ENCODE results near the gene FXYD7. TPM values are rescaled to one million over a fixed set of nuclear protein-coding genes. Genes with fewer than 3 reads are reported as not detected.

Gene FXYD7
- polyA plus RNA-seq, 3 donors: 0.16 TPM; not detected in 2

DNA sequence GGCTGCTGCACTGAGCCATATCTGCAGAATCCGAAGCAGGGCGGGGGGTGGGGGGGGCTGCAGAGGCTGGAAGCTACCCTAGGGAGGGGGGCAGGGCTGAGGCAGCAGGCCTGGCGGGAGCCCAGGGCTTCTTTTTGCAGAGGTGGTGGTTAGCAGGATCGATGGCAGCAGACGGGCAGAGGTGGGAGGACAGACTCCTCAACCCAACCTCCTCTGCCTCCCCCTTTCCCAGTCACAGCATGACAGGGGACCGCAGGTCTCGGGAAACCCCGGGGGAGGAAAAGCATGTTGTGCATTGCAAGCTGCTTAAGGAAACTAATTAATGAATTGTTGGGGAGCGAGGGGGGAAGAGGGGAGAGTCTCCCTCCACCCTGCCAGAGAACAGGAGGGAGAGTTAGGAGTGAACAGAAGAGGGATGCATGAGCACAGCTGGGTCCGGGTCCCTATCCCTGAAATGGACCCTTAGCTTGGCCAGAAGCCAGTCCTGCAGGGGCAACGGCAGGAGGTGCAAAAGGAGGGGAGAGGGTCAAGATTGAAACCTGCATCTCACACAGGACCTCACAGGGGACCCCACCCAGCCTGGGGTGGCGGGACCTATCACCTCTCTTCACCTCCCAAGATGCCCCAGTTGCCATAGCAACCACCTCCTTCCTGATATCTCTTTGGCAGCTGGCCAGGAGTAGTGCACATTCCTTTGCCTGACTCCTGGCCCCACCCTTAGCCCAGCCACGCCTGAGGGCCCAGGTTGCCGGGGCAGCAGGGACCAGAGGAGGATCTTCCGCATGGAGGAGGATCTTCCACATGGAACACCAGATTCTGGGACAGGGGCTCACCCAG, 1.8 kb downstream of the FXYD7 start:
- H3K4me2 ChIP-seq (replicated peaks; ENCODE audit: extremely low read depth, low read length, poor library complexity, severe bottlenecking): no peak overlapping the region
- Mint-ChIP-seq H3K36me3 (peaks cover 0 to 9% of the 10 kb centered on the region in 2 donors), H3K4me3 (peak overlapping the region in 1 of 2 donors; percentile 31), H3K9me3 (peaks cover 0 to 13% (median 0%) of the 10 kb centered on the region in 7 donors), H3K27ac (no peak overlapping the region), H3K27me3 (ENCODE audit: low read depth in 3 of 3) (peaks cover 30 to 40% (median 31%) of the 10 kb centered on the region in 3 donors), H3K4me1 (peaks cover 47% of the 10 kb centered on the region)
- no peaks in the 10 kb centered on the region for H4K20me1 ChIP-seq (ENCODE audit: insufficient read depth, low read length)
- H3K27me3 ChIP-seq (ENCODE audit: control insufficient read depth in 2 of 2, insufficient read depth in 2 of 2, low read length in 2 of 2): peaks cover 23 to 37% of the 10 kb centered on the region in 2 donors
- TF ChIP-seq, protein P1, sequence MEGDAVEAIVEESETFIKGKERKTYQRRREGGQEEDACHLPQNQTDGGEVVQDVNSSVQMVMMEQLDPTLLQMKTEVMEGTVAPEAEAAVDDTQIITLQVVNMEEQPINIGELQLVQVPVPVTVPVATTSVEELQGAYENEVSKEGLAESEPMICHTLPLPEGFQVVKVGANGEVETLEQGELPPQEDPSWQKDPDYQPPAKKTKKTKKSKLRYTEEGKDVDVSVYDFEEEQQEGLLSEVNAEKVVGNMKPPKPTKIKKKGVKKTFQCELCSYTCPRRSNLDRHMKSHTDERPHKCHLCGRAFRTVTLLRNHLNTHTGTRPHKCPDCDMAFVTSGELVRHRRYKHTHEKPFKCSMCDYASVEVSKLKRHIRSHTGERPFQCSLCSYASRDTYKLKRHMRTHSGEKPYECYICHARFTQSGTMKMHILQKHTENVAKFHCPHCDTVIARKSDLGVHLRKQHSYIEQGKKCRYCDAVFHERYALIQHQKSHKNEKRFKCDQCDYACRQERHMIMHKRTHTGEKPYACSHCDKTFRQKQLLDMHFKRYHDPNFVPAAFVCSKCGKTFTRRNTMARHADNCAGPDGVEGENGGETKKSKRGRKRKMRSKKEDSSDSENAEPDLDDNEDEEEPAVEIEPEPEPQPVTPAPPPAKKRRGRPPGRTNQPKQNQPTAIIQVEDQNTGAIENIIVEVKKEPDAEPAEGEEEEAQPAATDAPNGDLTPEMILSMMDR (IDR thresholded peaks at IDR 0.05): no peak
- 5% methylated on average over 2 of the region's 15 CpGs for WGBS (ENCODE audit: insufficient coverage)
- no peaks in the 10 kb centered on the region for H3K79me2 ChIP-seq (ENCODE audit: insufficient read depth, low read length)
- H3K4me3 ChIP-seq (replicated peaks in 1 of 3; ENCODE audit: low read depth in 2 of 3, low read length in 3 of 3): no peak overlapping the region
- no peak overlapping the region for H3K9ac ChIP-seq (ENCODE audit: insufficient read depth, low read length, poor library complexity, severe bottlenecking)
- intact Hi-C loops (cut with micrococcal nuclease): loop anchor here in 1 of 2 donors (5.0 kb wide), 1 partner anchor 122 kb away; the partner anchor contains the start of gene USF2
- H3K4me1 ChIP-seq (ENCODE audit: control insufficient read depth in 1 of 2, insufficient read depth in 2 of 2, low read length in 2 of 2): peaks cover 39 to 42% of the 10 kb centered on the region in 2 donors
- H3K36me3 ChIP-seq (replicated peaks in 1 of 2; ENCODE audit: control insufficient read depth in 1 of 2, insufficient read depth in 2 of 2, low read length in 2 of 2): no peaks in the 10 kb centered on the region
- DNase-seq: no peak
- H3K27ac ChIP-seq (ENCODE audit: low read depth in 1 of 2, low read length in 2 of 2): no peak overlapping the region
- H3K9me3 ChIP-seq (replicated peaks in 1 of 2; ENCODE audit: control insufficient read depth in 1 of 2, insufficient read depth in 1 of 2, low read length in 2 of 2): peaks cover 0 to 8% of the 10 kb centered on the region in 2 donors
- H2AFZ ChIP-seq (ENCODE audit: insufficient read depth, low read depth, low read length, poor library complexity, severe bottlenecking): no peak overlapping the region

- 78% methylated on average over 2 of the region's 7 CpGs for whole genome bisulfite sequencing (ENCODE audit: insufficient coverage)
- TF ChIP-seq, protein P1 (IDR thresholded peaks at IDR 0.05): no peak
- Mint-ChIP-seq H3K27me3 (ENCODE audit: low read depth in 3 of 3) (peaks cover 29 to 35% (median 32%) of the 10 kb centered on the region in 3 donors), H3K9me3 (peaks cover 0 to 13% (median 0%) of the 10 kb centered on the region in 7 donors), H3K4me3 (peak overlapping the region in 1 of 2 donors; percentile 35), H3K27ac (peak overlapping the region; percentile 5 to 81 (median 59)), H3K4me1 (peaks cover 44% of the 10 kb centered on the region), H3K36me3 (peaks cover 0 to 12% of the 10 kb centered on the region in 2 donors)
- intact Hi-C loops (cut with micrococcal nuclease): no loop called here
- Histone ChIP-seq H3K9me3 (replicated peaks in 1 of 2; ENCODE audit: control insufficient read depth in 1 of 2, insufficient read depth in 1 of 2, low read length in 2 of 2) (peaks cover 0 to 8% of the 10 kb centered on the region in 2 donors), H3K79me2 (ENCODE audit: insufficient read depth, low read length) (no peaks in the 10 kb centered on the region), H3K27ac (ENCODE audit: low read depth in 1 of 2, low read length in 2 of 2) (peak overlapping the region; percentile 20 to 26), H3K9ac (ENCODE audit: insufficient read depth, low read length, poor library complexity, severe bottlenecking) (no peak overlapping the region), H2AFZ (ENCODE audit: insufficient read depth, low read depth, low read length, poor library complexity, severe bottlenecking) (peak overlapping the region; percentile 22), H3K4me2 (replicated peaks; ENCODE audit: extremely low read depth, low read length, poor library complexity, severe bottlenecking) (no peak overlapping the region), H3K4me1 (ENCODE audit: control insufficient read depth in 1 of 2, insufficient read depth in 2 of 2, low read length in 2 of 2) (peaks cover 26 to 41% of the 10 kb centered on the region in 2 donors), H3K27me3 (ENCODE audit: control insufficient read depth in 2 of 2, insufficient read depth in 2 of 2, low read length in 2 of 2) (peaks cover 23 to 33% of the 10 kb centered on the region in 2 donors), H3K36me3 (replicated peaks in 1 of 2; ENCODE audit: control insufficient read depth in 1 of 2, insufficient read depth in 2 of 2, low read length in 2 of 2) (no peaks in the 10 kb centered on the region), H3K4me3 (replicated peaks in 1 of 3; ENCODE audit: low read depth in 2 of 3, low read length in 3 of 3) (no peak overlapping the region), H4K20me1 (ENCODE audit: insufficient read depth, low read length) (no peaks in the 10 kb centered on the region)
- DNase-seq: peak; percentile 57 to 71 (median 65)
Measured at GRCh38 chr19:35146746-35147459, 3.8 kb downstream of the FXYD7 start.

All from CD14-positive monocyte (primary cell).